Endothelial cell of umbilical vein (primary cell): Measurements from ENCODE around the gene MATN1. TPM values are rescaled to one million over a fixed set of nuclear protein-coding genes. Genes with fewer than 3 reads are reported as not detected.

Source experiments
- BruUV-seq: library from RNA; stranded (reverse); fragments of 400-500 nt; replicated peaks from 2 replicates; lab custom pipeline; 2021; lab: Mats Ljungman, UMichigan
- CTCF ChIA-PET: fragments of 300-600, 350-600 bp; sonication (Branson Sonifier 250); formaldehyde crosslinking; loops from one replicate; lab custom pipeline; 2021; ENCODE audit warnings: antibody characterized with exemption, inconsistent platforms; lab: Charles Lee
- POLR2A ChIA-PET: fragments of 300-600, 350-600 bp; sonication (Branson Sonifier 250); formaldehyde crosslinking; loops from one replicate; lab custom pipeline; 2021; ENCODE audit warnings: antibody characterized with exemption, inconsistent platforms; lab: Charles Lee
- DNase-seq: peaks from one replicate; pipeline ENCODE4 v3.0.0-alpha.2; 2011; ENCODE audit warnings: low read depth, low spot score
- FAIRE-seq: peaks from 2 replicates; lab custom pipeline; 2011; peaks lifted over from hg19 to GRCh38; lab: Jason Lieb, UNC
- H2AFZ ChIP-seq: 2 replicates; pipeline ENCODE4 v1.6.0; 2012; ENCODE audit warnings: low read depth, low read length, control low read depth, inconsistent platforms
- H3K27ac ChIP-seq: 2 replicates; pipeline ENCODE4 v1.5.1; 2011; ENCODE audit warnings: low read depth, mild to moderate bottlenecking, control low read depth, low read length, moderate library complexity; ENCODE audit not compliant: insufficient read depth
- H3K27me3 ChIP-seq, 2 experiments: 2 replicates each; pipeline versions ENCODE4 v1.6.0 to v1.6.1; 2011; ENCODE audit warnings: low read length in 2 of 2, mixed read lengths in 1 of 2; ENCODE audit not compliant: control insufficient read depth in 2 of 2, insufficient read depth in 2 of 2
- H3K36me3 ChIP-seq, 2 experiments: 2 replicates in 1 of 2; 3 replicates in 1 of 2; pipeline ENCODE4 v1.5.1; 2011; ENCODE audit warnings: low read length in 2 of 2, mild to moderate bottlenecking in 1 of 2, moderate library complexity in 1 of 2; ENCODE audit not compliant: control insufficient read depth in 2 of 2, insufficient read depth in 2 of 2; ENCODE audit errors: extremely low read depth in 1 of 2
- H3K4me1 ChIP-seq: 3 replicates; pipeline ENCODE4 v1.5.1; 2011; ENCODE audit warnings: mild to moderate bottlenecking, low read length; ENCODE audit not compliant: control insufficient read depth, insufficient read depth; ENCODE audit errors: extremely low read depth
- H3K4me2 ChIP-seq: 2 replicates; pipeline ENCODE4 v1.6.1; 2011; ENCODE audit warnings: low read length, control low read depth, mixed read lengths; ENCODE audit not compliant: insufficient read depth
- H3K4me3 ChIP-seq, 3 experiments: fragments of 200-600 bp in 1 of 3; sonication (generic), shearing (Covaris generic) in 1 of 3; replicated peaks in 1 of 3; 2 replicates each; pipeline ENCODE4 v1.5.1; 2011 to 2016; ENCODE audit warnings: control low read depth in 3 of 3, low read length in 3 of 3, mild to moderate bottlenecking in 2 of 3, inconsistent platforms in 1 of 3, low read depth in 1 of 3, moderate library complexity in 1 of 3; ENCODE audit not compliant: insufficient read depth in 1 of 3
- H3K79me2 ChIP-seq: 2 replicates; pipeline ENCODE4 v1.6.0; 2012; ENCODE audit warnings: low read length, inconsistent platforms; ENCODE audit not compliant: control insufficient read depth, insufficient read depth
- H3K9ac ChIP-seq: replicated peaks from 2 replicates; pipeline ENCODE3; 2011; ENCODE audit warnings: low read length, control low read depth; ENCODE audit not compliant: insufficient read depth; ENCODE audit errors: extremely low read depth
- H3K9me1 ChIP-seq: replicated peaks from 3 replicates; pipeline ENCODE4 v1.6.0; 2011; ENCODE audit warnings: mild to moderate bottlenecking, low read length; ENCODE audit not compliant: control insufficient read depth, insufficient read depth; ENCODE audit errors: extremely low read depth
- H3K9me3 ChIP-seq: replicated peaks from 2 replicates; pipeline ENCODE4 v1.5.1; 2012; ENCODE audit warnings: low read length, inconsistent platforms; ENCODE audit not compliant: control insufficient read depth, insufficient read depth
- H4K20me1 ChIP-seq: replicated peaks from 2 replicates; pipeline ENCODE3; 2011; ENCODE audit warnings: mild to moderate bottlenecking, low read length; ENCODE audit not compliant: control insufficient read depth, insufficient read depth; ENCODE audit errors: extremely low read depth
- EZH2 ChIP-seq: IDR thresholded peaks from 2 replicates; pipeline ENCODE4 v1.6.1; 2012; ENCODE audit warnings: borderline replicate concordance, low read depth, mild to moderate bottlenecking, moderate library complexity, low read length, inconsistent platforms; ENCODE audit not compliant: severe bottlenecking
- FOS ChIP-seq: IDR thresholded peaks from 2 replicates; pipeline ENCODE4 v1.6.1; 2011; ENCODE audit warnings: mild to moderate bottlenecking, low read length, moderate library complexity, borderline replicate concordance; ENCODE audit not compliant: insufficient read depth
- GATA2 ChIP-seq: IDR thresholded peaks from 2 replicates; pipeline ENCODE4 v1.7.0; 2011; ENCODE audit warnings: low read depth, mild to moderate bottlenecking, moderate library complexity, mixed read lengths, low read length; ENCODE audit not compliant: insufficient read length, insufficient read depth
- JUN ChIP-seq: IDR thresholded peaks from 2 replicates; pipeline ENCODE4 v1.6.1; 2011; ENCODE audit warnings: borderline replicate concordance, low read depth; ENCODE audit not compliant: insufficient read length, insufficient read depth
- MYC ChIP-seq: IDR thresholded peaks from one replicate; pipeline ENCODE4 v1.6.1; 2011; ENCODE audit warnings: mild to moderate bottlenecking, low read depth, low read length
- POLR2A ChIP-seq: IDR thresholded peaks from 2 replicates; pipeline ENCODE4 v1.6.1; 2012; ENCODE audit warnings: low read depth, mild to moderate bottlenecking, control low read depth, low read length
- POLR2AphosphoS5 ChIP-seq: IDR thresholded peaks from 2 replicates; pipeline ENCODE4 v1.6.1; 2012; ENCODE audit warnings: low read depth, mild to moderate bottlenecking, control low read depth, low read length, moderate library complexity; ENCODE audit not compliant: insufficient read depth
- dilution Hi-C: fragments of 300-500 bp; cut with MboI; formaldehyde crosslinking; loops from one replicate; pipeline ENCODE4 v1.15.0; 2019; ENCODE audit warnings: low sequenced_read_pairs; ENCODE audit not compliant: extremely low pct_ligation_motif_present
- intact Hi-C: fragments of 100-400 bp; cut with micrococcal nuclease; formaldehyde crosslinking; loops from one replicate; pipeline ENCODE4 v1.10.0; 2022
- polyA plus RNA-seq, 4 experiments: library from polyadenylated mRNA; depleted of rRNA in 3 of 4; stranded (reverse) in 3 of 4; unstranded in 1 of 4; fragments of >200 nt; gene quantifications; 2 replicates each; pipeline versions ENCODE4 v1.2.1 to v1.2.3, GENCODE V29; 2011 to 2012; ENCODE audit warnings: missing spikeins in 1 of 4
- total RNA-seq: library from RNA; stranded (reverse); gene quantifications from 2 replicates; pipeline ENCODE4 v1.2.3, GENCODE V29; 2021
- TF ChIP-seq, protein P1 (sequence below), 2 donors: IDR thresholded peaks; 1 replicate in 1 of 2; 2 replicates in 1 of 2; pipeline ENCODE4 v1.5.1; 2011; ENCODE audit warnings: low read length in 2 of 2, mild to moderate bottlenecking in 2 of 2, moderate library complexity in 2 of 2, control low read depth in 1 of 2, inconsistent platforms in 1 of 2, low read depth in 1 of 2; ENCODE audit not compliant: insufficient read depth in 1 of 2; ENCODE audit errors: extremely low read depth in 1 of 2
- TF ChIP-seq, protein P2 (sequence below): IDR thresholded peaks from 2 replicates; pipeline ENCODE4 v1.6.1; 2011; ENCODE audit not compliant: insufficient read depth, insufficient read length

Gene MATN1
- total and polyA plus RNA-seq, 2 donors (not counting 3 experiments of a cell fraction or from before 2014, with no cell fraction given), result 0.29 to 0.36 TPM

DNA sequence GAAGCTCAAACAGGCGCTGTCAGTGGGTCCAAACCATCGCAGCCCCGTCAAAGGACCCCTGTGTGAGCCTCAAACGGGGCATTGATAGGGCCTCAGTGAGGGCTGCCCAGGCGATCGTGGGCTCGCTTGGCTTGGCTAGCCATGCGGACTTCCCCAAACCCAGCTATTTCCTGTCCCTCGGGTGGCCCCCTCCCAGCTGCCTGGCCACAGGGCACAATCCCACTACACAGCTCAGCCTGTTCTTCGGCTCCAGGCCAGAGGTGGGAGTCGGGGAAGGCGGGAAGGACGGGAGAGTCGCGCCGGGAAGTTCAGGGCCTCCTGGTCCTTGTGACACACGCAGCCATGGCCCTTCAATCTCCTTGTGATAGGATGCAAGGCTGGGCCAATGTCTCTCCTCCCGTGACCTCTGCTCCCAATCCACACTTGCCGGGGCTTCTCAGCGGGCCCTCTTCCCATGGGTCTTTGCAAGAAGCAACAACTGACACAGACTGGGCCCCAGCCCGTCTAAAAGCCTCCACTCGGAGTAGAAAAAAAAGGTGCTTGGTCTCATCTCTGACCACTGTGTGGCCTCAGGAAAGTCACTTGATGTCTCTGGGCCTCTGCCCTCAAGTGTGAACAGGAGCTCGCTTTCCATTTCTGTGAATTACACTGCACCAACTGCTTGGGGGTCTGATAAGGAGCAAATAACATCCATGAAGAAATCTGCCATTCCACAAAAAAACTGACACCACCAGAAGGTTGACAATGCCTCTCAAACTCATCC lies 7.1 kb upstream of the MATN1 start:
- ChIA-PET CTCF (interaction anchor here (0.9 to 6.4 kb wide), 7 partner anchors 10 to 180 kb away, joined by 3 to 100 read pairs (median 4); no protein-coding TSS in a partner anchor), POLR2A (interaction anchor here (0.5 kb wide), 1 partner anchor 60 kb away, joined by 3 read pairs; no protein-coding TSS in a partner anchor)
- no peak overlapping the region for H3K9ac ChIP-seq
- H3K79me2 ChIP-seq, result no peaks in the 10 kb centered on the region
- no peak for TF ChIP-seq GATA2
- no peak for TF ChIP-seq POLR2AphosphoS5
- TF ChIP-seq, protein P1, sequence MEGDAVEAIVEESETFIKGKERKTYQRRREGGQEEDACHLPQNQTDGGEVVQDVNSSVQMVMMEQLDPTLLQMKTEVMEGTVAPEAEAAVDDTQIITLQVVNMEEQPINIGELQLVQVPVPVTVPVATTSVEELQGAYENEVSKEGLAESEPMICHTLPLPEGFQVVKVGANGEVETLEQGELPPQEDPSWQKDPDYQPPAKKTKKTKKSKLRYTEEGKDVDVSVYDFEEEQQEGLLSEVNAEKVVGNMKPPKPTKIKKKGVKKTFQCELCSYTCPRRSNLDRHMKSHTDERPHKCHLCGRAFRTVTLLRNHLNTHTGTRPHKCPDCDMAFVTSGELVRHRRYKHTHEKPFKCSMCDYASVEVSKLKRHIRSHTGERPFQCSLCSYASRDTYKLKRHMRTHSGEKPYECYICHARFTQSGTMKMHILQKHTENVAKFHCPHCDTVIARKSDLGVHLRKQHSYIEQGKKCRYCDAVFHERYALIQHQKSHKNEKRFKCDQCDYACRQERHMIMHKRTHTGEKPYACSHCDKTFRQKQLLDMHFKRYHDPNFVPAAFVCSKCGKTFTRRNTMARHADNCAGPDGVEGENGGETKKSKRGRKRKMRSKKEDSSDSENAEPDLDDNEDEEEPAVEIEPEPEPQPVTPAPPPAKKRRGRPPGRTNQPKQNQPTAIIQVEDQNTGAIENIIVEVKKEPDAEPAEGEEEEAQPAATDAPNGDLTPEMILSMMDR (IDR thresholded peaks at IDR 0.05; ENCODE audit: extremely low read depth in 1 of 2, insufficient read depth in 1 of 2, low read depth in 1 of 2, low read length in 2 of 2), result no peak
- TF ChIP-seq EZH2, result no peak
- TF ChIP-seq FOS, result no peak
- TF ChIP-seq JUN, result no peak
- TF ChIP-seq, protein P2, sequence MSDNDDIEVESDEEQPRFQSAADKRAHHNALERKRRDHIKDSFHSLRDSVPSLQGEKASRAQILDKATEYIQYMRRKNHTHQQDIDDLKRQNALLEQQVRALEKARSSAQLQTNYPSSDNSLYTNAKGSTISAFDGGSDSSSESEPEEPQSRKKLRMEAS, result no peak
- no peak for TF ChIP-seq POLR2A
- TF ChIP-seq MYC, result no peak
- no peaks in the 10 kb centered on the region for H3K9me1 ChIP-seq
- no peak for DNase-seq
- intact Hi-C loops, result no loop called here
- no peaks in the 10 kb centered on the region for H3K36me3 ChIP-seq
- FAIRE-seq, result no peak
- H3K9me3 ChIP-seq, result no peaks in the 10 kb centered on the region
- dilution Hi-C loops, result no loop called here
- no peak overlapping the region for H3K27ac ChIP-seq
- no peak overlapping the region for H3K4me3 ChIP-seq
- no peak overlapping the region for H2AFZ ChIP-seq
- no TSS peak for BruUV-seq
- no peaks in the 10 kb centered on the region for H3K4me1 ChIP-seq
- no peaks in the 10 kb centered on the region for H3K27me3 ChIP-seq
- no peaks in the 10 kb centered on the region for H4K20me1 ChIP-seq
- no peak overlapping the region for H3K4me2 ChIP-seq
